22Rv1 (cell line): ENCODE measurements around the gene OR5V1.
"Not testable (repeated sequence)": the region's sequence is repeated elsewhere in the genome, so short reads cannot be mapped to it uniquely, and the experiment has no call there.

Source experiments
- H3K27ac ChIP-seq: fragments of 450-650 bp; 2 replicates; pipeline ENCODE4 v1.5.1; 2017
- CTCF ChIP-seq: fragments of 450-650 bp; IDR thresholded peaks from 2 replicates; pipeline ENCODE4 v1.5.1; 2017; ENCODE audit warnings: mild to moderate bottlenecking
- ZFX ChIP-seq: fragments of 450-650 bp; IDR thresholded peaks from 2 replicates; pipeline ENCODE4 v1.6.1; 2017; ENCODE audit warnings: antibody characterized with exemption, borderline replicate concordance

OR5V1 gene

GRCh38 chr6:29375191-29375590, 6.5 kb upstream of the OR5V1 start, which contains the start of gene OR12D3:
Gene OR12D3, minus strand, starts transcription at chr6:29375291. Its CDS starts 4 bp downstream, at chr6:29375287.
- no peak within 1 kb of the TSS for H3K27ac ChIP-seq
- no peak for TF ChIP-seq ZFX
- no peak for TF ChIP-seq CTCF

GRCh38 chr6:29355603-29356002, 13.1 kb downstream of the OR5V1 start:
- TF ChIP-seq ZFX (no peak), CTCF (no peak)
- H3K27ac ChIP-seq = no peak overlapping the region

- TF ChIP-seq CTCF = no peak
- no peak for TF ChIP-seq ZFX
- H3K27ac ChIP-seq = no peak overlapping the region
Measured at GRCh38 chr6:29354980-29355379, 13.7 kb downstream of the OR5V1 start.

GRCh38 chr6:29349348-29349747, 19.3 kb downstream of the OR5V1 start:
- not testable (repeated sequence) for H3K27ac ChIP-seq

- no peak overlapping the region for H3K27ac ChIP-seq
- TF ChIP-seq CTCF = no peak
- TF ChIP-seq ZFX = no peak
Measured at GRCh38 chr6:29345380-29345779, 23.3 kb downstream of the OR5V1 start.

- no peak overlapping the region for H3K27ac ChIP-seq
- no peak for TF ChIP-seq ZFX
- no peak for TF ChIP-seq CTCF
Measured at GRCh38 chr6:29336269-29336668, 32.4 kb downstream of the OR5V1 start.

GRCh38 chr6:29332676-29333075, 36.0 kb downstream of the OR5V1 start:
- no peak for TF ChIP-seq CTCF
- TF ChIP-seq ZFX = no peak

GRCh38 chr6:29325777-29326176, 42.9 kb downstream of the OR5V1 start:
- no peak overlapping the region for H3K27ac ChIP-seq
- TF ChIP-seq CTCF (no peak), ZFX (no peak)

More at GRCh38 chr6:29332676-29333075, 36.0 kb downstream of the OR5V1 start:
- H3K27ac ChIP-seq = no peak overlapping the region

GRCh38 chr6:29323332-29323731, 45.3 kb downstream of the OR5V1 start:
- H3K27ac ChIP-seq = not testable (repeated sequence)
